Stimulated activated CD8-positive, alpha-beta memory T cell treated with anti-CD3 and anti-CD28 coated beads, Interleukin-7, amount 100 ng/mL, for 48 hours (primary cell): ENCODE results near the gene KRTAP4-7.
"Not testable (repeated sequence)": the region's sequence is repeated elsewhere in the genome, so short reads cannot be mapped to it uniquely, and the experiment has no call there.

Experiments used
- DNase-seq, 2 donors: peaks; one replicate each; pipeline ENCODE4 v3.0.0-alpha.2; 2020; ENCODE audit warnings: low read depth in 1 of 2; ENCODE audit errors: extremely low read depth in 1 of 2

Gene KRTAP4-7

GRCh38 chr17:41084100-41084856 lies at the start of gene KRTAP4-7:
Gene KRTAP4-7, plus strand, starts transcription at chr17:41084150. Its CDS starts 57 bp downstream, at chr17:41084207.
- not testable (repeated sequence) for DNase-seq

- not testable (repeated sequence) for DNase-seq
These were observed 49.5 kb upstream of the KRTAP4-7 start, which contains the start of gene KRTAP1-3 for GRCh38 chr17:41034346-41034935. Gene KRTAP1-3, minus strand, starts transcription at chr17:41034874. Its CDS starts 53 bp downstream, at chr17:41034821.

GRCh38 chr17:41037853-41038350 lies 46.0 kb upstream of the KRTAP4-7 start:
- no peak for DNase-seq

- not testable (repeated sequence) for DNase-seq
These were observed 43.0 kb upstream of the KRTAP4-7 start, which contains the start of gene KRTAP1-1 for GRCh38 chr17:41040783-41041571. Gene KRTAP1-1, minus strand, starts transcription at chr17:41041450. Its CDS starts 53 bp downstream, at chr17:41041397.

GRCh38 chr17:41042953-41043352 lies 41.0 kb upstream of the KRTAP4-7 start:
- no peak for DNase-seq

GRCh38 chr17:41046735-41047465 lies 37.0 kb upstream of the KRTAP4-7 start, which contains the start of gene KRTAP2-1:
Gene KRTAP2-1, minus strand, starts transcription at chr17:41047316. Its CDS starts 49 bp downstream, at chr17:41047267.
- DNase-seq, result not testable (repeated sequence)

- DNase-seq, result no peak
These were observed 35.5 kb upstream of the KRTAP4-7 start for GRCh38 chr17:41048441-41048840.

GRCh38 chr17:41049110-41049509 lies 34.8 kb upstream of the KRTAP4-7 start:
- no peak for DNase-seq

- no peak for DNase-seq
These were observed 31.4 kb upstream of the KRTAP4-7 start for GRCh38 chr17:41052566-41052965.

- DNase-seq, result no peak
These were observed 29.9 kb upstream of the KRTAP4-7 start for GRCh38 chr17:41054025-41054424.

- not testable (repeated sequence) for DNase-seq
These were observed 29.4 kb upstream of the KRTAP4-7 start for GRCh38 chr17:41054556-41054955.

- not testable (repeated sequence) for DNase-seq
These were observed 28.8 kb upstream of the KRTAP4-7 start, which contains the start of gene KRTAP2-2 for GRCh38 chr17:41055130-41055529. Gene KRTAP2-2, minus strand, starts transcription at chr17:41055230. Its CDS starts 19 bp downstream, at chr17:41055211.

- no peak for DNase-seq
These were observed 26.4 kb upstream of the KRTAP4-7 start for GRCh38 chr17:41057547-41057946.

GRCh38 chr17:41058741-41059140 lies 25.2 kb upstream of the KRTAP4-7 start:
- no peak for DNase-seq

GRCh38 chr17:41059276-41060051 lies 24.5 kb upstream of the KRTAP4-7 start:
- not testable (repeated sequence) for DNase-seq

GRCh38 chr17:41060052-41060604 lies 23.8 kb upstream of the KRTAP4-7 start, which contains the start of gene KRTAP2-3:
Gene KRTAP2-3, minus strand, starts transcription at chr17:41060114. Its CDS starts 64 bp downstream, at chr17:41060050.
- DNase-seq, result no peak

- no peak for DNase-seq
These were observed 22.0 kb upstream of the KRTAP4-7 start for GRCh38 chr17:41061964-41062363.

GRCh38 chr17:41063449-41063848 lies 20.5 kb upstream of the KRTAP4-7 start:
- DNase-seq, result no peak

- DNase-seq, result no peak
These were observed 19.6 kb upstream of the KRTAP4-7 start for GRCh38 chr17:41064301-41064700.
